ENCODE measurements around the gene FGD2. TPM values are rescaled to one million over a fixed set of nuclear protein-coding genes. Genes with fewer than 3 reads are reported as not detected.

The FGD2 gene
- total and polyA plus RNA-seq, 9 of the 15 experiments (the other 6 are each of a cell fraction or from before 2014, with no cell fraction given) = 0.09 TPM; not detected in 8

DNA sequence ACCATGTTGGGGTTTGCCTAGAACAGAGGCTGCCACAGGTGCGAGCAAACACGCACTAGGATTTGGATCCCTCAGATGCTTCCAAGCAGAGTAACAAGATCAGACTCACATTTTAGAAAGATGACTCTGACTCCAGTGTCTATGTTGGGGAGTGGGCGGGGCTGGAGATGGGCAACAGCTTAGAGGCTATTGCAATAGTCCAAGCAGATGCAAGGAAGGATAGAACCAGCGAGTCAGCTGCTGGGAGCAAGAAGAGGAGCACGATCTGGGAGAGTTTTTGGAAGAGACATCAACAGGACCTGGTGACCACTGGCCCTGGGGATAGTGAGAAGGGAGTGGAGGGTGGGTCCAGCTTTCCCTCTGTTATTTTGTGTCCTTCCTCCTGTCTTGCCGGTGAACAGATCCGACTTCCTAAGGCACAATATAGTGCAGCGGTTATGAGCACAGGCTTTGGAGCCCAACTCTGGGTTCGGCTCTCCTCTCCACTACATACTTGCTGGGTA is 52.7 kb downstream of the FGD2 start (continued):
- TF ChIP-seq MYC (IDR thresholded peaks at IDR 0.05; ENCODE audit: low read depth, low read length) = 0 out of 2 replicates have a peak, but pooled peaks have one; percentile 33
- TF ChIP-seq MYC (CRISPR knock-in tag; IDR thresholded peaks at IDR 0.05; ENCODE audit: borderline replicate concordance, low read depth) = no peak
- TF ChIP-seq SMARCA4 (IDR thresholded peaks at IDR 0.05) = peak; percentile 46; the same call in 1 of the 2 replicates
- peak; percentile 92 for TF ChIP-seq CTBP1 (IDR thresholded peaks at IDR 0.05; ENCODE audit: borderline replicate concordance)
- TF ChIP-seq HMGN3 (IDR thresholded peaks at IDR 0.05; ENCODE audit: borderline replicate concordance, extremely low read depth, insufficient read length, low read depth, low read length) = no peak
- peak in 1 of 2 experiments; percentile 49; a peak in 1 of 4 replicates for TF ChIP-seq TEAD1 (CRISPR knock-in tag; IDR thresholded peaks at IDR 0.05)
- no peak for TF ChIP-seq ZNF212 (CRISPR knock-in tag; IDR thresholded peaks at IDR 0.05)
- no peak for TF ChIP-seq BRCA1 (IDR thresholded peaks at IDR 0.05)
- TF ChIP-seq BRCA1 (CRISPR knock-in tag; IDR thresholded peaks at IDR 0.05) = no peak
- no peak for TF ChIP-seq E2F8 (IDR thresholded peaks at IDR 0.05; ENCODE audit: low read depth, partially characterized antibody)
- 0 out of 2 replicates have a peak, but pooled peaks have one; percentile 27 for TF ChIP-seq NR4A1 (CRISPR knock-in tag; IDR thresholded peaks at IDR 0.05)
- no peak for TF ChIP-seq NR4A1 (tag; IDR thresholded peaks at IDR 0.05)
- TF ChIP-seq HDAC1 (IDR thresholded peaks at IDR 0.05) = peak in 1 of 2 experiments; percentile 60; a peak in 1 of 4 replicates
- no peak for TF ChIP-seq KLF6 (CRISPR knock-in tag; IDR thresholded peaks at IDR 0.05; ENCODE audit: borderline replicate concordance)
- TF ChIP-seq RCOR1 (IDR thresholded peaks at IDR 0.05; ENCODE audit: borderline replicate concordance in 1 of 2, low read depth in 2 of 2, low read length in 2 of 2) = peak in 1 of 2 experiments; percentile 55; a peak in 1 of 4 replicates
- TF ChIP-seq MTA3 (IDR thresholded peaks at IDR 0.05; ENCODE audit: borderline replicate concordance) = 0 out of 2 replicates have a peak, but pooled peaks have one; percentile 31
- peak; percentile 61; the same call in 1 of the 2 replicates for TF ChIP-seq HDAC2 (IDR thresholded peaks at IDR 0.05)
- TF ChIP-seq FOXK2 (conservative IDR thresholded peaks at IDR 0.05 in 1 of 2, IDR thresholded peaks at IDR 0.05 in 1 of 2; ENCODE audit: low read depth in 2 of 2) = peak; percentile 46 to 59; a peak in 2 of 4 replicates
- TF ChIP-seq, protein P1, sequence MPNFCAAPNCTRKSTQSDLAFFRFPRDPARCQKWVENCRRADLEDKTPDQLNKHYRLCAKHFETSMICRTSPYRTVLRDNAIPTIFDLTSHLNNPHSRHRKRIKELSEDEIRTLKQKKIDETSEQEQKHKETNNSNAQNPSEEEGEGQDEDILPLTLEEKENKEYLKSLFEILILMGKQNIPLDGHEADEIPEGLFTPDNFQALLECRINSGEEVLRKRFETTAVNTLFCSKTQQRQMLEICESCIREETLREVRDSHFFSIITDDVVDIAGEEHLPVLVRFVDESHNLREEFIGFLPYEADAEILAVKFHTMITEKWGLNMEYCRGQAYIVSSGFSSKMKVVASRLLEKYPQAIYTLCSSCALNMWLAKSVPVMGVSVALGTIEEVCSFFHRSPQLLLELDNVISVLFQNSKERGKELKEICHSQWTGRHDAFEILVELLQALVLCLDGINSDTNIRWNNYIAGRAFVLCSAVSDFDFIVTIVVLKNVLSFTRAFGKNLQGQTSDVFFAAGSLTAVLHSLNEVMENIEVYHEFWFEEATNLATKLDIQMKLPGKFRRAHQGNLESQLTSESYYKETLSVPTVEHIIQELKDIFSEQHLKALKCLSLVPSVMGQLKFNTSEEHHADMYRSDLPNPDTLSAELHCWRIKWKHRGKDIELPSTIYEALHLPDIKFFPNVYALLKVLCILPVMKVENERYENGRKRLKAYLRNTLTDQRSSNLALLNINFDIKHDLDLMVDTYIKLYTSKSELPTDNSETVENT (CRISPR knock-in tag; IDR thresholded peaks at IDR 0.05) = 0 out of 2 replicates have a peak, but pooled peaks have one; percentile 20
- peak; percentile 59 for TF ChIP-seq ATF3 (IDR thresholded peaks at IDR 0.05)
- TF ChIP-seq ATF3 (CRISPR knock-in tag; conservative IDR thresholded peaks at IDR 0.05) = no peak
- TF ChIP-seq NBN (IDR thresholded peaks at IDR 0.05; ENCODE audit: low read depth) = peak; percentile 50; the same call in 1 of the 2 replicates
- peak in 1 of 2 experiments; percentile 11; a peak in 1 of 4 replicates for TF ChIP-seq MAZ (CRISPR knock-in tag; conservative IDR thresholded peaks at IDR 0.05 in 1 of 2, IDR thresholded peaks at IDR 0.05 in 1 of 2)
